GOT3 (cell line): ENCODE measurements around the gene DOK4.

Experiments
- DNase-seq: peaks from one replicate; lab custom pipeline; 2025; ENCODE audit warnings: mixed read lengths; lab: John Stamatoyannopoulos, UW

DOK4 gene

GRCh38 chr16:57519796-57520360 lies 33.6 kb upstream of the DOK4 start:
- DNase-seq: no peak

GRCh38 chr16:57518922-57519321 lies 32.6 kb upstream of the DOK4 start:
- no peak for DNase-seq

- DNase-seq: no peak
Measured at GRCh38 chr16:57518520-57518919, 32.2 kb upstream of the DOK4 start.

GRCh38 chr16:57517397-57518367 lies 31.4 kb upstream of the DOK4 start:
- no peak for DNase-seq

- DNase-seq: no peak
Measured at GRCh38 chr16:57516773-57517172, 30.5 kb upstream of the DOK4 start.

- DNase-seq: no peak
Measured at GRCh38 chr16:57516176-57516725, 30.0 kb upstream of the DOK4 start.

- DNase-seq: no peak
Measured at GRCh38 chr16:57514791-57515600, 28.7 kb upstream of the DOK4 start.

- DNase-seq: no peak
Measured at GRCh38 chr16:57514371-57514770, 28.1 kb upstream of the DOK4 start.

GRCh38 chr16:57513371-57514102 lies 27.2 kb upstream of the DOK4 start:
- no peak for DNase-seq

GRCh38 chr16:57512296-57513001 lies 26.2 kb upstream of the DOK4 start:
- DNase-seq: no peak

GRCh38 chr16:57510016-57510871 lies 24.0 kb upstream of the DOK4 start:
- DNase-seq: no peak

- DNase-seq: no peak
Measured at GRCh38 chr16:57509231-57509923, 23.1 kb upstream of the DOK4 start.

GRCh38 chr16:57508035-57508425 lies 21.7 kb upstream of the DOK4 start:
- no peak for DNase-seq

- DNase-seq: no peak
Measured at GRCh38 chr16:57507136-57508034, 21.1 kb upstream of the DOK4 start.

- DNase-seq: no peak
Measured at GRCh38 chr16:57505169-57505568, 18.9 kb upstream of the DOK4 start.

- no peak for DNase-seq
Measured at GRCh38 chr16:57504491-57504890, 18.2 kb upstream of the DOK4 start.

- no peak for DNase-seq
Measured at GRCh38 chr16:57504001-57504400, 17.7 kb upstream of the DOK4 start.

- no peak for DNase-seq
Measured at GRCh38 chr16:57503366-57503765, 17.1 kb upstream of the DOK4 start.
